ENCODE measurements around the gene CD300LB. TPM values are rescaled to one million over a fixed set of nuclear protein-coding genes. Genes with fewer than 3 reads are reported as not detected.
"Not testable (repeated sequence)": the region's sequence is repeated elsewhere in the genome, so short reads cannot be mapped to it uniquely, and the experiment has no call there.

CD300LB gene
- polyA plus RNA-seq, 2 of the 4 experiments (the other 2 are of a cell fraction) = not detected

DNA sequence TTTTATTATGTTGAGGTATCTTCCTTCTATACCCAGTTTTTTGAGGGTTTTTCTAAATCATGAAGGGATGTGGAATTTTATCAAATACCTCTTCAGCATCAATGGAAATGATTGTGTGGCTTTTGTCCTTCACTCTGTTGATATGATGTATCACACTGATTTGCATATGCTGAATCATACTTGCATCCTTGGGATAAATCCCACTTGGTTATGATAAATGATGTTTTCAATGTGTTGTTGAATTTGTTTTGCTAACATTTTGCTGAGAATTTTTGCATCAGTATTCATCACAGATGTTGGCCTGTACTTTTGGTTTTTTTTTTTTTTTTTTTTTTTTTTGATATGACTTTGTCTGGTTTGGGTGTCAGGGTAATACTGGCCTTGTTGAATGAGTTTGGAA, 23.1 kb downstream of the CD300LB start:
- CTCF ChIA-PET = interaction anchor here (1.4 to 2.1 kb wide), 3 partner anchors 14 to 139 kb away, joined by 4 to 5 read pairs (median 4); no protein-coding TSS in a partner anchor
- TF ChIP-seq GATA3 (IDR thresholded peaks at IDR 0.05; ENCODE audit: borderline replicate concordance) (no peak), RNF2 (IDR thresholded peaks at IDR 0.05; ENCODE audit: borderline replicate concordance, low read depth) (no peak), MAFK (IDR thresholded peaks at IDR 0.05; ENCODE audit: partially characterized antibody) (no peak), EP300 (IDR thresholded peaks at IDR 0.05) (no peak), MAZ (IDR thresholded peaks at IDR 0.05; ENCODE audit: borderline replicate concordance, low read depth, low read length) (no peak), RCOR1 (IDR thresholded peaks at IDR 0.05; ENCODE audit: low read depth, low read length) (no peak)
- TF ChIP-seq, protein P1, sequence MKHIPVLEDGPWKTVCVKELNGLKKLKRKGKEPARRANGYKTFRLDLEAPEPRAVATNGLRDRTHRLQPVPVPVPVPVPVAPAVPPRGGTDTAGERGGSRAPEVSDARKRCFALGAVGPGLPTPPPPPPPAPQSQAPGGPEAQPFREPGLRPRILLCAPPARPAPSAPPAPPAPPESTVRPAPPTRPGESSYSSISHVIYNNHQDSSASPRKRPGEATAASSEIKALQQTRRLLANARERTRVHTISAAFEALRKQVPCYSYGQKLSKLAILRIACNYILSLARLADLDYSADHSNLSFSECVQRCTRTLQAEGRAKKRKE (CRISPR knock-in tag; IDR thresholded peaks at IDR 0.05; ENCODE audit: low read depth) = no peak
- Histone ChIP-seq H3K4me2 (no peak overlapping the region), H3K27ac (no peak overlapping the region), H3K9me3 (no peaks in the 10 kb centered on the region), H3K4me3 (no peak overlapping the region), H3K4me1 (no peaks in the 10 kb centered on the region)
- no peak for ATAC-seq
- POLR2A ChIA-PET = no interaction called here
- no peak for DNase-seq (ENCODE audit: low read depth in 1 of 2, low spot score in 1 of 2)
- FAIRE-seq = no peak

DNA sequence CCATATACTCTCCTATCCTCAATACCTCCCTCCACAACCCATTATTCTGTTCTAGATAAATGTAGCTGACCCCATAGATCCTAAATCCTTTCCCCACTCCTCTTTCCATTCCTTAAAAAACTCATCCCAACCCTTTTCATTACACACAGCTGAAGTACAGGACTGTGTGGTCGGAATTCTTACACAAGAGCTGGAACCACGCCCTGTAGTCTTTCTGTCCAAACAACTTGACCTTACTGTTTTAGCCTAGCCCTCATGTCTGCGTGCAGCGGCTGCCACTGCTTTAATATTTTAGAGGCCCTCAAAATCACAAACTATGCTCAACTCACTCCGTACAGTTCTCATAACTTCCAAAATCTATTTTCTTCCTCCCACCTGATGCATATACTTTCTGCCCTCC, 27.3 kb downstream of the CD300LB start:
- POLR2A ChIA-PET; DNase-seq (ENCODE audit: low read depth in 1 of 2, low spot score in 1 of 2); H3K4me1 ChIP-seq; H3K4me3 ChIP-seq; H3K27ac ChIP-seq; ATAC-seq; H3K4me2 ChIP-seq; CTCF ChIA-PET; H3K9me3 ChIP-seq; FAIRE-seq: not testable (repeated sequence)
- 44% methylated on average over 5 of the region's 5 CpGs for WGBS (ENCODE audit: missing lambda C conversion rate)

DNA sequence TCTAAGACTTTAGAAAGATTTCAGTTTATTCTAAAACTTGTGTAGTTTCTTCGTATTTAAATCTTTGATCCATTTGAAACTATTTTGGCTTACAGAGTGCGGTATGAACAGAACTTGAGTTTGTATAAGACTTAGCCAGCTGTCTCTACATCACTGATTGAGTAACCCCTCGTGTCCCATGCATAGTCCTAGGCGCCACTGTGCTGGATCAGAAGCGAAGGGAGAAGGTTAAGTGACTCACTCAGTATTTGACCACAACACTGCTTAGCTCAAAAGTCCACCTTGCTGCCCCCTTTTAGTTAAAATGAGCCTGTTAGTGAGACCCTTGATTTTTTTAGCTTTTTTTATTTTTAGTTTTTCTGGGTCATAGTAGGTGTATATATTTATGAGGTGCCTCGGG, 28.4 kb downstream of the CD300LB start:
- no peak overlapping the region for H3K4me3 ChIP-seq
- H3K9me3 ChIP-seq = no peaks in the 10 kb centered on the region
- ATAC-seq = no peak
- DNase-seq (ENCODE audit: low read depth in 1 of 2, low spot score in 1 of 2) = no peak
- H3K4me1 ChIP-seq = no peaks in the 10 kb centered on the region
- no peak overlapping the region for H3K27ac ChIP-seq
- CTCF ChIA-PET = interaction anchor here (0.5 to 13.2 kb wide), 7 partner anchors 9 to 135 kb away, joined by 3 to 138 read pairs (median 7); partner anchors contain the start of gene GPR142
- FAIRE-seq = no peak
- WGBS (ENCODE audit: missing lambda C conversion rate) = 58% methylated on average over 6 of the region's 6 CpGs
- H3K4me2 ChIP-seq = no peak overlapping the region
- TF ChIP-seq FOSB (CRISPR knock-in tag; IDR thresholded peaks at IDR 0.05) = no peak
- TF ChIP-seq EHF (CRISPR knock-in tag; IDR thresholded peaks at IDR 0.05) = no peak
- no peak for TF ChIP-seq JUNB (IDR thresholded peaks at IDR 0.05)
- no peak for TF ChIP-seq RFX5 (IDR thresholded peaks at IDR 0.05)
- no peak for TF ChIP-seq CHD4 (IDR thresholded peaks at IDR 0.05; ENCODE audit: borderline replicate concordance)
- no peak for TF ChIP-seq CBX2 (IDR thresholded peaks at IDR 0.05; ENCODE audit: borderline replicate concordance, low read depth)
- no peak for TF ChIP-seq NFE2L2 (conservative IDR thresholded peaks at IDR 0.05; ENCODE audit: low read length)
- TF ChIP-seq HOXB5 (CRISPR knock-in tag; IDR thresholded peaks at IDR 0.05) = no peak
- TF ChIP-seq NR3C1 (IDR thresholded peaks at IDR 0.05) = no peak
- TF ChIP-seq, protein P2, sequence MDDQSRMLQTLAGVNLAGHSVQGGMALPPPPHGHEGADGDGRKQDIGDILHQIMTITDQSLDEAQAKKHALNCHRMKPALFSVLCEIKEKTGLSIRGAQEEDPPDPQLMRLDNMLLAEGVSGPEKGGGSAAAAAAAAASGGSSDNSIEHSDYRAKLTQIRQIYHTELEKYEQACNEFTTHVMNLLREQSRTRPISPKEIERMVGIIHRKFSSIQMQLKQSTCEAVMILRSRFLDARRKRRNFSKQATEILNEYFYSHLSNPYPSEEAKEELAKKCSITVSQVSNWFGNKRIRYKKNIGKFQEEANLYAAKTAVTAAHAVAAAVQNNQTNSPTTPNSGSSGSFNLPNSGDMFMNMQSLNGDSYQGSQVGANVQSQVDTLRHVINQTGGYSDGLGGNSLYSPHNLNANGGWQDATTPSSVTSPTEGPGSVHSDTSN (IDR thresholded peaks at IDR 0.05) = no peak
- TF ChIP-seq MAFK (IDR thresholded peaks at IDR 0.05; ENCODE audit: partially characterized antibody) = no peak
- TF ChIP-seq CBX8 (IDR thresholded peaks at IDR 0.05) = no peak
- no peak for TF ChIP-seq FOSL2 (IDR thresholded peaks at IDR 0.05)
- no peak for TF ChIP-seq FOSL2 (CRISPR knock-in tag; IDR thresholded peaks at IDR 0.05)
- no peak for TF ChIP-seq KDM1A (IDR thresholded peaks at IDR 0.05; ENCODE audit: low read depth)
- TF ChIP-seq POLR2A (IDR thresholded peaks at IDR 0.05; ENCODE audit: low read length) = no peak
- TF ChIP-seq PHF8 (IDR thresholded peaks at IDR 0.05; ENCODE audit: borderline replicate concordance, low read depth) = no peak
- TF ChIP-seq ZNF302 (CRISPR knock-in tag; IDR thresholded peaks at IDR 0.05) = no peak
- TF ChIP-seq, protein P3, sequence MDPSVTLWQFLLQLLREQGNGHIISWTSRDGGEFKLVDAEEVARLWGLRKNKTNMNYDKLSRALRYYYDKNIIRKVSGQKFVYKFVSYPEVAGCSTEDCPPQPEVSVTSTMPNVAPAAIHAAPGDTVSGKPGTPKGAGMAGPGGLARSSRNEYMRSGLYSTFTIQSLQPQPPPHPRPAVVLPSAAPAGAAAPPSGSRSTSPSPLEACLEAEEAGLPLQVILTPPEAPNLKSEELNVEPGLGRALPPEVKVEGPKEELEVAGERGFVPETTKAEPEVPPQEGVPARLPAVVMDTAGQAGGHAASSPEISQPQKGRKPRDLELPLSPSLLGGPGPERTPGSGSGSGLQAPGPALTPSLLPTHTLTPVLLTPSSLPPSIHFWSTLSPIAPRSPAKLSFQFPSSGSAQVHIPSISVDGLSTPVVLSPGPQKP (IDR thresholded peaks at IDR 0.05; ENCODE audit: low read depth, low read length) = no peak
- TF ChIP-seq, protein P4, sequence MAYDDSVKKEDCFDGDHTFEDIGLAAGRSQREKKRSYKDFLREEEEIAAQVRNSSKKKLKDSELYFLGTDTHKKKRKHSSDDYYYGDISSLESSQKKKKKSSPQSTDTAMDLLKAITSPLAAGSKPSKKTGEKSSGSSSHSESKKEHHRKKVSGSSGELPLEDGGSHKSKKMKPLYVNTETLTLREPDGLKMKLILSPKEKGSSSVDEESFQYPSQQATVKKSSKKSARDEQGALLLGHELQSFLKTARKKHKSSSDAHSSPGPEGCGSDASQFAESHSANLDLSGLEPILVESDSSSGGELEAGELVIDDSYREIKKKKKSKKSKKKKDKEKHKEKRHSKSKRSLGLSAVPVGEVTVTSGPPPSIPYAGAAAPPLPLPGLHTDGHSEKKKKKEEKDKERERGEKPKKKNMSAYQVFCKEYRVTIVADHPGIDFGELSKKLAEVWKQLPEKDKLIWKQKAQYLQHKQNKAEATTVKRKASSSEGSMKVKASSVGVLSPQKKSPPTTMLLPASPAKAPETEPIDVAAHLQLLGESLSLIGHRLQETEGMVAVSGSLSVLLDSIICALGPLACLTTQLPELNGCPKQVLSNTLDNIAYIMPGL (CRISPR knock-in tag; IDR thresholded peaks at IDR 0.05; ENCODE audit: borderline replicate concordance) = no peak
- POLR2A ChIA-PET = no interaction called here

Measured in A549 (cell line).